Dendritic cell treated with granulocyte-macrophage colony-stimulating factor and Interleukin-4, amounts not matched to agents 40 ng/mL and 50 ng/mL, for 4 days (primary cell): ENCODE measurements around the gene C2CD3.

Source experiments
- H3K27ac Mint-ChIP-seq: one replicate; pipeline ENCODE4 v1.8.0; 2022; ENCODE audit warnings: mild to moderate bottlenecking, mixed read lengths
- H3K27me3 Mint-ChIP-seq: one replicate; pipeline ENCODE4 v1.8.0; 2022; ENCODE audit warnings: mild to moderate bottlenecking, mixed read lengths
- H3K36me3 Mint-ChIP-seq: one replicate; pipeline ENCODE4 v1.8.0; 2022; ENCODE audit warnings: low read depth, mixed read lengths
- H3K4me1 Mint-ChIP-seq: one replicate; pipeline ENCODE4 v1.8.0; 2022; ENCODE audit warnings: low read depth, mixed read lengths
- H3K4me3 Mint-ChIP-seq: one replicate; pipeline ENCODE4 v1.8.0; 2022; ENCODE audit warnings: mild to moderate bottlenecking, moderate library complexity, mixed read lengths
- H3K9me3 Mint-ChIP-seq: one replicate; pipeline ENCODE4 v1.8.0; 2022; ENCODE audit warnings: mixed read lengths
- intact Hi-C: fragments of 100-400 bp; cut with micrococcal nuclease; formaldehyde crosslinking; loops from one replicate; pipeline ENCODE4 v1.15.0; 2022

C2CD3 gene

DNA sequence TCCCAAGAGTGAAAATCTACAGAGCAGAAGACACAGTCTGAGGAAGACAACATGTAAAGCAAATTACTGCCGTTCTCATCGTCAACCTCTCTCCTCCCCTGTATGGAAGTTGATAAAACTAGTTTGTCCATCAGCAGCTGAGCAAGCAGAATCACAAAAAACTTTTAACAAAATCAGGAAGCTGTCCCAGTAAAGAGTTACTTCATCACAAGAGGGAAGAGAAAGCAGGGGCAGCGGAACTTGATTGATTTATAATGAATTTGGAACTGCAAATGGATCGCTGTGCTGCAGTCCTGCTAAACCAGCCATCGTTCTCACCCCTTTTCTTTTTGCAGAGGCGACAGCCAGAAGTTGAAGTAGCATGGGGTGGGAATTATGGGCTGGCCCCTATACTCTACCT is 148.3 kb downstream of the C2CD3 start:
- Mint-ChIP-seq H3K9me3 (no peaks in the 10 kb centered on the region), H3K4me3 (no peak overlapping the region), H3K4me1 (peaks cover 21% of the 10 kb centered on the region), H3K36me3 (peaks cover 3% of the 10 kb centered on the region), H3K27me3 (no peaks in the 10 kb centered on the region), H3K27ac (no peak overlapping the region)
- intact Hi-C loops: no loop called here

DNA sequence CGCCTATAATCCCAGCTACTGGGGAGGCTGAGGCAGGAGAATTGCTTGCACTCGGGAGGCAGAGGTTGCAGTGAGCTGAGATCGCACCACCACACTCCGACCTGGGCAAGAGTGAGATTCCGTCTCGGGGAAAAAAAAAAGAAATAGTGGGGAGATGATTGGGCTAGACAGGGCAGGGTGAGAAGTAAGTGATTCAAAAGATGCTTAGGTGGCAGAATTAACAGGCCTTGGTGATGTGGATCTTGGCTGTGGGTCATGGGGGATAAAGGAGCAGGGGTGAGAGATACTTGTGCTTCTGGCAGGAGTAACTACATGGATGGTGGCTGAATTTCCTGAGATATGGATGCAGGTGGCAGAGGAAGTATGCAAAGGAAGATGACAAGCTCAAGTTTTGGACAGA is 148.8 kb downstream of the C2CD3 start:
- Mint-ChIP-seq H3K9me3 (no peaks in the 10 kb centered on the region), H3K4me1 (peaks cover 21% of the 10 kb centered on the region), H3K36me3 (peaks cover 8% of the 10 kb centered on the region), H3K27me3 (no peaks in the 10 kb centered on the region), H3K27ac (no peak overlapping the region), H3K4me3 (no peak overlapping the region)
- intact Hi-C loops: no loop called here

DNA sequence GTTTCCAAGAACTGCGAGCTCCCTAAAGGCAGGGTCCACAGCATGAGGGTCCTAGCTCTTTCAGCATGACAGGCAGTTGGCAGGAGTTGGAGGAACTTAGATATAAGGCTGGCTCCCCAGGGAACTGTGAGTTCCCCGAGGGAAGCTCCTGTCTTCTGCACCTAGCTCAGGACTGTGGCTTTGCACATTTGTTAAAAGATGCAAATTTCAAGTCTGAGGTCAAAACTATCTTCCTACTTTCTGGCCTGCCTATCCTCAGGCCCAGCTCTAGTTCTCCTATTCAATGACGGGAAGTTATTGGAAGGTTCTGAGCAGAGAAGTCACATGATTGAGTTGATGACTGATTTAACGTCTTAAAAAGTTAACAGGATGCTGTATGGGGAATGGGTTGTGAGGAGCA is 150.3 kb downstream of the C2CD3 start:
- intact Hi-C loops: no loop called here
- Mint-ChIP-seq H3K27ac (no peak overlapping the region), H3K4me1 (peaks cover 9% of the 10 kb centered on the region)

DNA sequence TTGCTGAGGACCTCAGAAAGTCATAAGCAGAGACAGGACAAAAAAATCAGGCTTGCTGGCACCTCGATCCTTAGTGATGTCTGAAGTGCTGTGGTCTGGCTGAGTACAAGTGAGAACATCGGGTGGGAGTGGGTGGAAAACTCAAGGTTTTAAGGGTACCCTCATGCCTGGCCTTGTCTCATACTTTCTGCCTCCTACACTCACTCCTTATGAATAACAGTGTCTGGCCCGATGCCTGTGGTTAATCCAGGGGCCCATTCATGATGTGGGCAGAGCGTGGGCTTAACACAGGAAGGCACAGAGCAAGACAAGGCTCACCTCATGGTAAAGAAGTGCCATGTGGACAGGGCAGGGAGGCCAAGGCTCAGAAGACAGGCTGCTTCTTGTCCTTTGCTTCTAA is 150.9 kb downstream of the C2CD3 start:
- Mint-ChIP-seq H3K9me3 (no peaks in the 10 kb centered on the region), H3K36me3 (peaks cover 23% of the 10 kb centered on the region), H3K4me3 (no peak overlapping the region), H3K27me3 (no peaks in the 10 kb centered on the region), H3K27ac (no peak overlapping the region), H3K4me1 (peaks cover 5% of the 10 kb centered on the region)
- intact Hi-C loops: loop anchor here (2.0 kb wide), 1 partner anchor 25 kb away; no protein-coding TSS in a partner anchor

More for the DNA sequence above, 150.3 kb downstream of the C2CD3 start:
- Mint-ChIP-seq H3K27me3 (no peaks in the 10 kb centered on the region), H3K36me3 (peaks cover 23% of the 10 kb centered on the region), H3K9me3 (no peaks in the 10 kb centered on the region), H3K4me3 (no peak overlapping the region)

DNA sequence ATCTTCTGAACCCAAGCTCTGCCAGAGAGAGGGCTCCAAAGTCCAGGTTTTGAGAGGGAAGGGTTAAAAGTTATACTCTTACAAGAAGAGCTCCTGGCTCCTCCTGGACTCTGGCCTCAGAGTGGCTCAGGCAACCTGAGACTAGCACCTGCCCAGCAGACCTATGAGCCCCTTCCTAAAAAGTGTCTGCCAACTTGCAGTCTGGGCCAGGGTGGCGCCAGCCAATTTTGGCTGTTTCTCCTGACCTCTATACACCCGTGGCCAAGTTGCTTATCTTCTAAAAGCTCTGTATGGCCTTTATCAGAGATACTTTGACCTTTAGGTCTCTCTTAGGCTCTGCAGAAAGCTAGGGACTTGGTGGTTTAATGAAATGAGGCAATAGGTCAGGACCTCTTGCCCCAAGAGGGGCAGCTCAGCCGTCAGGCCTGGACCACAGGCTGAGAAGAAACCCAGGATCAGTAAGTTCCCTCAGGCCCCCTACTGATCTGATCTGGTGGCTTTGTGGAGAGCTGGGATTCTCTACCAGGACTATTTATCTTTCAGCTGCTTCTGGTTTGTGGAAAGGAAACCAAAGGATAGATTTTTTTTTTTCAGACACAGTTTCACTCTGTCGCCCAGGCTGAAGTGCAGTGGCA is 151.6 kb downstream of the C2CD3 start:
- Mint-ChIP-seq H3K27me3 (no peaks in the 10 kb centered on the region), H3K4me3 (no peak overlapping the region), H3K9me3 (no peaks in the 10 kb centered on the region), H3K4me1 (no peaks in the 10 kb centered on the region), H3K36me3 (peaks cover 23% of the 10 kb centered on the region), H3K27ac (no peak overlapping the region)
- intact Hi-C loops: loop anchor here (2.0 kb wide), 1 partner anchor 24 kb away; no protein-coding TSS in a partner anchor

DNA sequence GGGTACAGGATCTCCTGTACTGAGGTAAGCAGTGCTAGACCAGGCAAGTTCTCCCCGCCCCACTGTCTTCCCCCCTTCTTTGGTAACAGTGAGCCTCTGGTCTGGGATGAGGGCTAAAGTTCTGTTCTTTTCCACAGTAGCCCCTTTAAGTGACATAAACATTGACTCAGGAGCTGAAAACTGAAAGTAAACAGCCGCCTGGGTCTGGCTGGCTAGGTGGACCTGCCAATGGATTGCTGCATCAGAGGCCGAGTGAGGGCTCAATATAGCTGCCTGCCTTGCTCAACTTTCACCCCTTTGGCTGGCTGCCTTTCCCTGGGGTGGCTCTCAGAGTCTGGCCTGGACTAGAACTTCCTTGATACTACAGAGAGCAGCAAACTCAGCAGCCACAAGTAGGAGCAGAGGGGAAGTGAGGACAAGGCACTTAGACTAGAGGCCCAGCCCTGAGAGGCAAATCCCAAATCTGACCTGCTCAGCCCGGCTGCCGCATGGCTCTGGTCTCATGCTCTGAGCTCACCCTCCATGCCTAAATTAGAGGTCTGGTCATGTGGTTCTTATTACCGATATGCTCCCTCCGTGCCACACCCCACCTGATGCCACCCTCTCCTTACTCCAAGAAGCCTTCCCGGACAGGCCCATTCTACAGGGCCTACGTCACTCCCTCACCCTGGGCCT is 152.3 kb downstream of the C2CD3 start:
- intact Hi-C loops: loop anchor here (2.0 kb wide), 1 partner anchor 24 kb away; no protein-coding TSS in a partner anchor
- Mint-ChIP-seq H3K36me3 (peaks cover 24% of the 10 kb centered on the region), H3K9me3 (no peaks in the 10 kb centered on the region), H3K4me1 (no peaks in the 10 kb centered on the region), H3K27me3 (no peaks in the 10 kb centered on the region), H3K4me3 (peak overlapping the region; percentile 35), H3K27ac (no peak overlapping the region)

DNA sequence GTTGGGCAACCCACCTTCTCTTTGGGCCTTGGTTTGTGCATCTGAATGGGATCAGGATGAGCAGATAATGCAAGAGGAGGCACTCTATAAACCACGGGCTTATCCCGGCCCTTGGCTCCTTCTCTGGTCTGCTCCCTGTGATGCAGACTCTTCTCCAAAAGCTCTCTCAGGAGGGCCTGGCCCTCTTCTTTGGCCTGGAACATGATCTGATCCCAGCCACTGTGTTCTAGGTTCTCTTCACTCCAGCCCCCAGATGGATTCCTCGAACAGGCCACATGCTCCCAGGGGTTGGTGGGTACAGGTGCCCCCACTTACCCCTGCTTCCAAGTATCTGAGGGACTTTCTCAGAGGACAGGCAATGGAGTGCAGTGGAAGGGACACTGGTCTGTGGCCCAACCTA is 153.2 kb downstream of the C2CD3 start:
- Mint-ChIP-seq H3K4me3 (no peak overlapping the region), H3K27me3 (no peaks in the 10 kb centered on the region), H3K9me3 (no peaks in the 10 kb centered on the region), H3K27ac (no peak overlapping the region), H3K36me3 (peaks cover 32% of the 10 kb centered on the region), H3K4me1 (no peaks in the 10 kb centered on the region)
- intact Hi-C loops: loop anchor here (2.0 kb wide), 1 partner anchor 23 kb away; no protein-coding TSS in a partner anchor

DNA sequence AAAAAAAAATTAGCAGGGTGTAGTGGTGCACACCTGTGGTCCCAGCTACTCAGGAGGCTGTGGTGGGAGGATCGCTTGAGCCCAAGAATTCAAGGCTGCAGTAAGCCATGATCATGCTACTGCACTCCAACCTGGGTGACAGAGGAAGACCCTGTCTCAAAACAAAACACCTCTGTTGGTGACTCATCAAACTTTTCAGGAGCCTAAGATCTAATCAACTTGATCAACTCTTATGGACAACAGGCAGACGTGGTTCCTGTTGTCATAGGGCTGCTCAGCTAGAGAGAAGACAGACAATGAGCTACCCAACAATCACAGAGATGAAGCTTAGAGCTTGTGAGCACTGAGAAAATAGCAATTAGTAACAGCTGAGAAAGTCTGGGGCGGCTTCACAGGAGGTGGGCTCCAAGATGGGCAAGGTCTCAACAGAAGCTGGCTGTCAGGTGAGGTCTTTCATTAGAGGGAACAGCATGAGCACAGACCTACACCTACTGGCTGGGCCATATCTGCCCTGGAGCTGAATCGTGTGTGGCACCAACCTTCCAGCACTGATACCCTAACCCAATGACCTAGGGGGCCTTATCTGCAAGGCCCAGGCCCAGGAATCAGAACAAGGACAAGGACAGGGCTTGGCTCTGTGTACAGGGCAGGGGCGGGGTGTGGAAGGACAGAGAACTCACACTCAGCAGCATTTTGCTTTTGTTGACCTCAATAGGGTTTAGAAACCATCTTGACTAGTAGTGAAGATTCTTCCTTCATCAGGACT is 154.7 kb downstream of the C2CD3 start:
- peaks cover 47% of the 10 kb centered on the region for H3K36me3 Mint-ChIP-seq
- peak overlapping the region; percentile 51 for H3K27ac Mint-ChIP-seq
- H3K4me3 Mint-ChIP-seq: no peak overlapping the region
- intact Hi-C loops: no loop called here
- H3K9me3 Mint-ChIP-seq: no peaks in the 10 kb centered on the region
- H3K27me3 Mint-ChIP-seq: no peaks in the 10 kb centered on the region
- peaks cover 8% of the 10 kb centered on the region for H3K4me1 Mint-ChIP-seq

DNA sequence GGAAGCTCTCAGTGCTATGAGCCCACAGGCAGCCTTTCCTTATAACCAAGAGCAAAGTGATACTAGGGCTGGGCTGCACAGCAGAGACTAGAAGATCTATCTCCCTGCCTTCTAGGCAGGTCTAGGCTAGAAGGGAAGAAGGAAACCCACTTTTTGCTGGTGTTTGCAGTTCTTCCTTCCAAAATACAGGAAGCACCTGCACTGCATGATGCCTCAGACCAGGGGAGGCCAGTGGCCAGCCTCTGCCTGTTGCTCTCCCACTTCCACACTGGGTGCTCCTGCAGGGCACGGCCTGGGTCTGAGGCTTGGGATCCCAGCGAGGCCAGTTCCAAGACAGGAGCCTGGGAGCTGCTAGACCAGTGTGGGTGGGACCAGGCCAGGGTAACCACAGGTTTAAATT is 155.9 kb downstream of the C2CD3 start:
- Mint-ChIP-seq H3K9me3 (no peaks in the 10 kb centered on the region), H3K4me1 (peaks cover 20% of the 10 kb centered on the region), H3K36me3 (peaks cover 53% of the 10 kb centered on the region), H3K27me3 (no peaks in the 10 kb centered on the region), H3K27ac (peak overlapping the region; percentile 51), H3K4me3 (no peak overlapping the region)
- intact Hi-C loops: no loop called here

DNA sequence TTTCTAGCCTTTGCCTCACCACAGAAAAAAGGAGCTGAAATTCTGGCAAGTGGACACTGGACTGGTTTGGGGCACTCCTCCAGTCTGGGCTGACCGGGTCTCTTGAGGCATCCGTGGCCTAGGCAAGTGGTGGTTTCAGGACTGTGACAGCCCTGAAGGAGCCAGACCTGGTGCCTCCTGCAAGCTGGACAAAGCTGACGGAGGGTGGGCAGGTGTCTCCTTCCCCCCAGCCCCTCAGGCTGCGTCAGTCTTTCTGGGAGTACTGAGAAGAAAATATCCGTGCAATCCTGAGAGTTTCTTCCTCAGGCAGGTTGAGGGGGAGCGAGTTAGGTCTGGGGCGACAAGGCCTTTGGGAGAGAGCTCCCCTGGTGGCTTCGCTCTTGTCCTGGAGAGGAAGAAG is 157.7 kb downstream of the C2CD3 start:
- H3K27ac Mint-ChIP-seq: no peak overlapping the region
- H3K9me3 Mint-ChIP-seq: no peaks in the 10 kb centered on the region
- intact Hi-C loops: no loop called here
- H3K27me3 Mint-ChIP-seq: no peaks in the 10 kb centered on the region
- peaks cover 53% of the 10 kb centered on the region for H3K36me3 Mint-ChIP-seq
- no peak overlapping the region for H3K4me3 Mint-ChIP-seq
- peaks cover 21% of the 10 kb centered on the region for H3K4me1 Mint-ChIP-seq

DNA sequence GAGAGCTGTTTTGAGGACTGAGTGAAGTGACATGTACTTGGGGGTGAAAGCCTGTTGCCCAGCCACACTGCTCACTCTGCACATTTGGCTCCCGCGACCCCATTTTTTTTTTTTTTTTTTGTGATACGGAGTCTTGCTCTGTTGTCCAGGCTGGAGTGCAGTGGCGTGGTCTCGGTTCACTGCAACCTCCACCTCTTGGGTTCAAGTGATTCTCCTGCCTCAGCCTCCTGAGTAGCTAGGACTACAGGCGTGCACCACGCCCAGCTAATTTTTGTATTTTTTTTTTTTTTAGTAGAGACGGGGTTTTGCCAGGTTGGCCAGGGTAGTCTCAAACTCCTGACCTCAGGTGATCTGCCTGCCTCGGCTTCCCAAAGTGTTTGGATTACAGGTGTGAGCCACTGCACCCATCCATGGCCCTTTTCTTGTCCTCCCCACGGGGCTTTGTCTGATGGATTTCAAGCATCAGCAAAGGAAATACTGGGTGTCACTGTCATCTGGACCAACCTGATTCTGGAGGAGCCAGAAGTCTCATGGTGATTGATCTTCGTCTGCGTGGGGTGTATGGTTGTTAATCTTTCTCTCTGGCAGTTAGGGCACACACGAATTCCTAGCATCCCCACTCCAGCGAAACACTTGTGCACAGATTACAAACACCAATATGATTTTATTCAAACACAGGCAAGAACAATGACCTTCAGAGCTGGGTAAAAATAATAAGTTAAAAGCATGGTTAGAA is 158.6 kb downstream of the C2CD3 start:
- H3K36me3 Mint-ChIP-seq: peaks cover 47% of the 10 kb centered on the region
- no peak overlapping the region for H3K4me3 Mint-ChIP-seq
- H3K4me1 Mint-ChIP-seq: peaks cover 21% of the 10 kb centered on the region
- no peaks in the 10 kb centered on the region for H3K9me3 Mint-ChIP-seq
- intact Hi-C loops: no loop called here
- peak overlapping the region; percentile 11 for H3K27ac Mint-ChIP-seq
- H3K27me3 Mint-ChIP-seq: no peaks in the 10 kb centered on the region

DNA sequence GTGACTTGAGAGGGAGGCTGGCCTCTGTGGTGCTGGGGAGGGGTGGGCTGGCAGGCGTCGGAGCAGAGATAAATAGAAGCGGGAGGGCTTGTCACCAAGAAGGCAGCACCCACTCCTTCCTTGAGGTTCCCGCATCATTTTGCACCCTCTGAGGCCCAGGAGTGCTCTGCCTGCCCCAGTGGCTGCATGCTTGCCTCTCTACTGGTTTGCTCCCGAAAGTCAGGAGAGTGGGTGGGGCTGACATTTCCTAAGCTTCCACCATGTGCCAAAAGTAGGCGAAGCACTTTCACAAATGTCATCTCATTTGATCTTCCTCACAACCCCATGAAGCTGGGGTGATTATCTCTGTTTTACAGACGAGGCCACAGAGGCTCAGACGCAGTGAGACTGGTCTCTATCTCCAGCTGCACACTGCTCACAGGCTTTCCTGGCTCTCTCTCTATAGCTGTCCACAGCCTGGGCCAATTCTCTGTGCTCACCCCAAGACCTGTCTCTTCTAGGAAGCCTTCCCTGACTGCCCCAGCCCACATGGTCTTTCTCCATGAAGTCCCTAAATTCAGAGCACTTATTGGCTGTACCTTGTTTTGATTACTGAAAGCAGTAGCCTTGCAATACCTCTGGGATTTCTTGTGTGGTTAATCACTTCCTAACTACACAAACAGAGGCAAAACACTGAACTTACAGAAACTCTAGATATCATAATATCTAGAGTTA is 159.3 kb downstream of the C2CD3 start:
- H3K27me3 Mint-ChIP-seq: no peaks in the 10 kb centered on the region
- H3K9me3 Mint-ChIP-seq: no peaks in the 10 kb centered on the region
- intact Hi-C loops: no loop called here
- H3K27ac Mint-ChIP-seq: peak overlapping the region; percentile 11
- no peak overlapping the region for H3K4me3 Mint-ChIP-seq
- H3K36me3 Mint-ChIP-seq: peaks cover 44% of the 10 kb centered on the region
- peaks cover 21% of the 10 kb centered on the region for H3K4me1 Mint-ChIP-seq
